Common myeloid progenitor, CD34-positive (primary cell): Measurements from ENCODE around the gene FBXW9.
"Not testable (repeated sequence)": the region's sequence is repeated elsewhere in the genome, so short reads cannot be mapped to it uniquely, and the experiment has no call there.

ENCODE experiments used
- CTCF ChIA-PET: fragments of 350-600 bp; sonication (Branson Sonifier 250); formaldehyde crosslinking; loops from one replicate; lab custom pipeline; 2021; ENCODE audit warnings: antibody characterized with exemption; lab: Charles Lee
- POLR2A ChIA-PET: fragments of 350-600 bp; sonication (Branson Sonifier 250); formaldehyde crosslinking; loops from one replicate; lab custom pipeline; 2021; ENCODE audit warnings: antibody characterized with exemption; lab: Charles Lee
- DNase-seq, 3 donors: peaks; one replicate each; pipeline versions ENCODE4 v3.0.0 to v3.0.0-alpha.2; 2013
- H3K27ac ChIP-seq, 2 experiments: 1 replicate in 1 of 2; 2 replicates in 1 of 2; pipeline ENCODE4 v1.7.0; 2013; ENCODE audit warnings: inconsistent platforms in 2 of 2, low read length in 2 of 2, mild to moderate bottlenecking in 2 of 2, low read depth in 1 of 2, moderate library complexity in 1 of 2; ENCODE audit not compliant: severe bottlenecking in 2 of 2, insufficient read depth in 1 of 2, poor library complexity in 1 of 2
- H3K27me3 ChIP-seq, 5 experiments: replicated peaks in 2 of 5; 1 replicate in 3 of 5; 2 replicates in 2 of 5; pipeline versions ENCODE4 v1.6.1 to v1.7.0; 2013; ENCODE audit warnings: low read length in 4 of 5, mild to moderate bottlenecking in 2 of 5, moderate library complexity in 2 of 5, inconsistent platforms in 1 of 5; ENCODE audit not compliant: insufficient read depth in 5 of 5, control insufficient read depth in 4 of 5
- H3K36me3 ChIP-seq, 4 experiments: 1 replicate in 2 of 4; 2 replicates in 2 of 4; pipeline versions ENCODE4 v1.6.1 to v1.7.0; 2013; ENCODE audit warnings: low read length in 3 of 4, control low read depth in 1 of 4, mild to moderate bottlenecking in 1 of 4; ENCODE audit not compliant: control insufficient read depth in 4 of 4, insufficient read depth in 4 of 4
- H3K4me1 ChIP-seq, 4 experiments: 1 replicate in 3 of 4; 2 replicates in 1 of 4; pipeline versions ENCODE4 v1.6.1 to v1.7.1; 2013; ENCODE audit warnings: low read length in 3 of 4, mild to moderate bottlenecking in 3 of 4, control low read depth in 1 of 4, inconsistent platforms in 1 of 4, moderate library complexity in 1 of 4; ENCODE audit not compliant: control insufficient read depth in 4 of 4, insufficient read depth in 4 of 4; ENCODE audit errors: control extremely low read depth in 1 of 4
- H3K4me3 ChIP-seq, 7 experiments: 1 replicate in 4 of 7; 2 replicates in 3 of 7; pipeline versions ENCODE4 v1.5.1 to v1.7.0; 2013; ENCODE audit warnings: mild to moderate bottlenecking in 7 of 7, low read length in 6 of 7, moderate library complexity in 6 of 7, inconsistent platforms in 2 of 7, low read depth in 2 of 7, control low read depth in 1 of 7; ENCODE audit not compliant: insufficient read depth in 4 of 7, control insufficient read depth in 1 of 7; ENCODE audit errors: extremely low read depth in 1 of 7
- H3K9me3 ChIP-seq, 5 experiments: 1 replicate in 4 of 5; 2 replicates in 1 of 5; pipeline versions ENCODE4 v1.6.1 to v1.7.1; 2013; ENCODE audit warnings: low read length in 4 of 5, mild to moderate bottlenecking in 2 of 5, inconsistent platforms in 1 of 5, low read depth in 1 of 5, moderate library complexity in 1 of 5; ENCODE audit not compliant: control insufficient read depth in 4 of 5, insufficient read depth in 2 of 5; ENCODE audit errors: control extremely low read depth in 1 of 5
- WGBS: methylation state at CpG from one replicate; pipeline ENCODE4 v1.1.5; 2013; ENCODE audit not compliant: insufficient coverage; 5-methylcytosine and 5-hydroxymethylcytosine counted together

FBXW9 gene

GRCh38 chr19:12715929-12716328 lies 19.5 kb upstream of the FBXW9 start:
- CTCF ChIA-PET, result interaction anchor here (0.6 to 43.3 kb wide), 7 partner anchors 8 to 133 kb away, joined by 3 to 776 read pairs (median 4); partner anchors contain the start of genes BEST2 and HOOK2
- 100% methylated on average over 2 of the region's 3 CpGs for WGBS
- no peak overlapping the region for H3K27ac ChIP-seq
- peaks cover 14 to 69% (median 49%) of the 10 kb centered on the region in 4 experiments for H3K36me3 ChIP-seq
- peaks cover 0 to 9% (median 9%) of the 10 kb centered on the region in 4 experiments for H3K4me1 ChIP-seq
- H3K9me3 ChIP-seq, result no peaks in the 10 kb centered on the region
- no peaks in the 10 kb centered on the region for H3K27me3 ChIP-seq
- no peak overlapping the region for H3K4me3 ChIP-seq
- DNase-seq, result no peak
- POLR2A ChIA-PET, result interaction anchor here (0.6 kb wide), 1 partner anchor 31 kb away, joined by 4 read pairs; no protein-coding TSS in a partner anchor

GRCh38 chr19:12715102-12715501 lies 18.7 kb upstream of the FBXW9 start:
- peaks cover 17 to 76% (median 52%) of the 10 kb centered on the region in 4 experiments for H3K36me3 ChIP-seq

GRCh38 chr19:12713304-12713703 lies 16.9 kb upstream of the FBXW9 start:
- CTCF ChIA-PET, result interaction anchor here (1.2 to 43.3 kb wide), 5 partner anchors 13 to 134 kb away, joined by 3 to 776 read pairs (median 7); partner anchors contain the start of genes BEST2 and HOOK2
- H3K9me3 ChIP-seq, H3K4me1 ChIP-seq, H3K27ac ChIP-seq, DNase-seq, POLR2A ChIA-PET, H3K4me3 ChIP-seq, H3K27me3 ChIP-seq: not testable (repeated sequence)
- H3K36me3 ChIP-seq, result peaks cover 16 to 77% (median 53%) of the 10 kb centered on the region in 4 experiments
- 89% methylated on average over 4 of the region's 9 CpGs for WGBS

More at GRCh38 chr19:12715102-12715501, 18.7 kb upstream of the FBXW9 start:
- no peak overlapping the region for H3K4me3 ChIP-seq
- no peak overlapping the region for H3K27ac ChIP-seq
- H3K27me3 ChIP-seq, result no peaks in the 10 kb centered on the region
- no peak for DNase-seq
- no peaks in the 10 kb centered on the region for H3K9me3 ChIP-seq
- POLR2A ChIA-PET, result no interaction called here
- WGBS, result 96% methylated on average over 14 of the region's 15 CpGs
- CTCF ChIA-PET, result interaction anchor here (0.9 to 43.3 kb wide), 4 partner anchors 18 to 132 kb away, joined by 3 to 776 read pairs (median 24); partner anchors contain the start of genes BEST2 and HOOK2
- H3K4me1 ChIP-seq, result peaks cover 0 to under 1% (median under 1%) of the 10 kb centered on the region in 4 experiments

- H3K36me3 ChIP-seq, result peaks cover 18 to 79% (median 56%) of the 10 kb centered on the region in 4 experiments
Measured at GRCh38 chr19:12712077-12712476, 15.6 kb upstream of the FBXW9 start.

GRCh38 chr19:12711187-12711586 lies 14.8 kb upstream of the FBXW9 start:
- WGBS, result 93% methylated on average over 13 of the region's 17 CpGs
- H3K27ac ChIP-seq, result no peak overlapping the region
- no peaks in the 10 kb centered on the region for H3K4me1 ChIP-seq
- H3K4me3 ChIP-seq, result no peak overlapping the region
- no peaks in the 10 kb centered on the region for H3K27me3 ChIP-seq
- peaks cover 16 to 82% (median 57%) of the 10 kb centered on the region in 4 experiments for H3K36me3 ChIP-seq
- no peak for DNase-seq
- ChIA-PET CTCF (interaction anchor here (1.4 to 43.3 kb wide), 2 partner anchors 34 to 49 kb away, joined by 5 to 776 read pairs; partner anchors contain the start of genes BEST2 and HOOK2), POLR2A (no interaction called here)
- no peaks in the 10 kb centered on the region for H3K9me3 ChIP-seq

More at GRCh38 chr19:12712077-12712476, 15.6 kb upstream of the FBXW9 start:
- WGBS, result no CpG with 5 or more reads among the region's 14 CpGs
- H3K4me1 ChIP-seq, POLR2A ChIA-PET, H3K9me3 ChIP-seq, H3K4me3 ChIP-seq, DNase-seq, H3K27ac ChIP-seq, H3K27me3 ChIP-seq: not testable (repeated sequence)
- CTCF ChIA-PET, result interaction anchor here (43.3 kb wide), 1 partner anchor 48 kb away, joined by 776 read pairs; the partner anchor contains the start of genes BEST2 and HOOK2

- no peak overlapping the region for H3K27ac ChIP-seq
- peaks cover 20 to 79% (median 57%) of the 10 kb centered on the region in 4 experiments for H3K36me3 ChIP-seq
- ChIA-PET CTCF (interaction anchor here (1.0 to 43.3 kb wide), 4 partner anchors 9 to 88 kb away, joined by 3 to 776 read pairs (median 8); partner anchors contain the start of genes BEST2 and HOOK2), POLR2A (no interaction called here)
- no peaks in the 10 kb centered on the region for H3K9me3 ChIP-seq
- no peak overlapping the region for H3K4me3 ChIP-seq
- no peak for DNase-seq
- H3K27me3 ChIP-seq, result no peaks in the 10 kb centered on the region
- 98% methylated on average over 8 of the region's 8 CpGs for WGBS
- H3K4me1 ChIP-seq, result no peaks in the 10 kb centered on the region
Measured at GRCh38 chr19:12708641-12709040, 12.2 kb upstream of the FBXW9 start.

GRCh38 chr19:12706332-12706718 lies 9.9 kb upstream of the FBXW9 start:
- H3K9me3 ChIP-seq, result no peaks in the 10 kb centered on the region
- 97% methylated on average over 13 of the region's 13 CpGs for WGBS
- DNase-seq, result no peak
- H3K36me3 ChIP-seq, result peaks cover 20 to 85% (median 68%) of the 10 kb centered on the region in 4 experiments
- H3K27ac ChIP-seq, result no peak overlapping the region
- POLR2A ChIA-PET, result no interaction called here
- H3K4me3 ChIP-seq, result no peak overlapping the region
- H3K27me3 ChIP-seq, result no peaks in the 10 kb centered on the region
- no peaks in the 10 kb centered on the region for H3K4me1 ChIP-seq
- CTCF ChIA-PET, result interaction anchor here (1.4 to 3.2 kb wide), 2 partner anchors 11 to 60 kb away, joined by 5 to 13 read pairs; no protein-coding TSS in a partner anchor
